GM12874 (cell line): ENCODE measurements around the gene HS6ST3.

Experiments
- TF ChIP-seq, protein P1 (sequence below): IDR thresholded peaks from 2 replicates; pipeline ENCODE4 v1.5.1; 2011; ENCODE audit warnings: low read depth, mild to moderate bottlenecking, control low read depth, low read length, moderate library complexity; ENCODE audit not compliant: insufficient read depth

The HS6ST3 gene

DNA sequence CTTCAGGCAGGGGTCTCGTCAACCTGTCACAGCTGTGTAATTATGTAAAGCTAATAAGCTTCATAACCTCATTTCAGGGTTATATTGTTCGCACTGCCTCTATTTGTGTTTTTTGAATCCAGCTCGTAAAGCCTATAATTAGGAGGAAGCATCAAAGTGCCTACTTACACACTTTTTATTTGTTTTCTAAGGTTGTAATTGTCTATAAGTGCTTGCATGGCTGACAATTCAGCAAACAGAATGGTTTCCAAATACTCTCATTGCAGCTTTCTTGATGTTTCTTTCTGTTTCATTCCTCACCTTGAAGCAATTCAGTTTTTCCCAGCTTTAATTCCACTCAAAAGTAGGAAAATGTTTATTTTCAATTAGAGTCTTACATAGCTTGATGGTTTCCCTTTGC is 336.3 kb downstream of the HS6ST3 start:
- TF ChIP-seq, protein P1, sequence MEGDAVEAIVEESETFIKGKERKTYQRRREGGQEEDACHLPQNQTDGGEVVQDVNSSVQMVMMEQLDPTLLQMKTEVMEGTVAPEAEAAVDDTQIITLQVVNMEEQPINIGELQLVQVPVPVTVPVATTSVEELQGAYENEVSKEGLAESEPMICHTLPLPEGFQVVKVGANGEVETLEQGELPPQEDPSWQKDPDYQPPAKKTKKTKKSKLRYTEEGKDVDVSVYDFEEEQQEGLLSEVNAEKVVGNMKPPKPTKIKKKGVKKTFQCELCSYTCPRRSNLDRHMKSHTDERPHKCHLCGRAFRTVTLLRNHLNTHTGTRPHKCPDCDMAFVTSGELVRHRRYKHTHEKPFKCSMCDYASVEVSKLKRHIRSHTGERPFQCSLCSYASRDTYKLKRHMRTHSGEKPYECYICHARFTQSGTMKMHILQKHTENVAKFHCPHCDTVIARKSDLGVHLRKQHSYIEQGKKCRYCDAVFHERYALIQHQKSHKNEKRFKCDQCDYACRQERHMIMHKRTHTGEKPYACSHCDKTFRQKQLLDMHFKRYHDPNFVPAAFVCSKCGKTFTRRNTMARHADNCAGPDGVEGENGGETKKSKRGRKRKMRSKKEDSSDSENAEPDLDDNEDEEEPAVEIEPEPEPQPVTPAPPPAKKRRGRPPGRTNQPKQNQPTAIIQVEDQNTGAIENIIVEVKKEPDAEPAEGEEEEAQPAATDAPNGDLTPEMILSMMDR: no peak

DNA sequence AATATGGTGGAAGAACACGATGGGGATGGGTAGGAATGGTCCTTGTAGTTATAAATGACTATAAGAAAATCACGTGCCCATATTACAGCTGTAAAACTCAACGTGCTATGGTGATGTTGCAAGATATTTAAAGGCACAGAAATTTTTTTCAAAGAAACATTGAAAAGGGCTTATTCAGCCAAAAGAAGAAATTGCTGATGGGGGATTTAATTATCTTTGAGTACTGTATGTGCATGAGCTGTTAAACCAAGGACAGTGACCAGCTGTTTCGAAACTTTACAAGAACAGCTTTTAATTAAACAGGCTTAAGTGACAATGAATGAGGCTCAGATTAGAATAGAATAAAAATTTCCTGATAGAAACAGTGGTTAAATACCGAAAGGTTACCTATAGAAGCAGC is 339.0 kb downstream of the HS6ST3 start:
- TF ChIP-seq, protein P1: no peak

DNA sequence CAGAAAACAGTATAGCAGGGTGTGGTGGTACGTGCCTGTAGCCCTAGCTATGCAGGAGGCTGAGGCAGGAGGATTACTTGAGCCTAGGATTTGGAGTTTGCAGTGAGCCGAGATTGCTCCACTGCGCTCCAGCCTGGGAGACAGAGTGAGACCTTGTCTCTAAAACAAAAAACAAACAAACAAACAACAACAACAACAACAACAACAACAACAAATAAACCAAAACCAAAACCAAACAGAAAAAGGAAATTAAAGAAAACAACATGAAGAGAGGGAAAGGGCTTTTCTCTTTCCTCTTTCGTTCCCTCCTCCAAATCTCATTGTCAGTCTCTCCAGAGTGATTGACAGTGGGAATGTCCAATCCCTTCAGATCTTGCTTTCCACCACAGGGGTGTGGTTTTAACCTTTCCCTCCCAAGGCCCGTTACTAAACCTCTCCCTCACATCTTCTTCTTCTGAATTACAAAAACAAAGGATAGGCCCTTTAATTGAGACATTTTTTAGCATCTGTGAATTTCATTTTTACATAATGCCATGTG is 341.2 kb downstream of the HS6ST3 start:
- TF ChIP-seq, protein P1: no peak

DNA sequence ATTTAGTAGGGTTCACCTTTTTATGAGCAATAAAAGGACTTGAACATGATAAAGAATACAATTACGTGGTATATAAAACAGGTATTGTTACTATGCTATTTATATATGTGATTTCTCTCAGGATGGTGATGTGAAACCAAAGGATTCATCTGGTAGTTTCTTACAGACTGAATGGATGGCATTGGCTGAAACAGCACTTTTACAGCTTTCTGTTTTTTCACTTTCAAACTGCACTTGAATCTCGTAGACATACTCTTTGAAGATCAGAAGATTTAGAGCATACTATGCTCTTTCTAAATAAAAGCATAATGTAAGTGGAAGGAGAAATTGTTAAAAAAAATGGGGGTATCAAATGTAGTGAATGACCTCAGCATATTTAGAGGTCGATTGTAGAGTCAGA is 354.8 kb downstream of the HS6ST3 start:
- TF ChIP-seq, protein P1: no peak

DNA sequence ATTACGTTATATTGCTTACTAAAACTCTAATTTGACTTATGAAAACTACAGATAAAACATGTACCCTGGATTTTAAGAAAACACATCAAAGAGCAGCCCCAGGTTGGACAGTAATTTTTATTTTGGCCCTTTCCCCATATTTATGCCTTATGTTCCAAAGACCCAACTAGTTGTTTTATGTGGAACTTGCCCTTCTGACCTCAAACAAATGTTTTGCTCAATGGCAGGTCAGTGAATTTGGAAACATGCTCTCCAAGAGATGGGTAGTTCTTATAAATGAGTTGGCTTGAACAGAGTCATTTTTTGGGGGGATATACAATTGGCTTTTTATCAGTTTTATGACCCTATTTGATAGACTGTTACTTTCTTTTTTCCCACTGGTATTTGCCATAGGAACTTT is 360.0 kb downstream of the HS6ST3 start:
- TF ChIP-seq, protein P1: no peak

DNA sequence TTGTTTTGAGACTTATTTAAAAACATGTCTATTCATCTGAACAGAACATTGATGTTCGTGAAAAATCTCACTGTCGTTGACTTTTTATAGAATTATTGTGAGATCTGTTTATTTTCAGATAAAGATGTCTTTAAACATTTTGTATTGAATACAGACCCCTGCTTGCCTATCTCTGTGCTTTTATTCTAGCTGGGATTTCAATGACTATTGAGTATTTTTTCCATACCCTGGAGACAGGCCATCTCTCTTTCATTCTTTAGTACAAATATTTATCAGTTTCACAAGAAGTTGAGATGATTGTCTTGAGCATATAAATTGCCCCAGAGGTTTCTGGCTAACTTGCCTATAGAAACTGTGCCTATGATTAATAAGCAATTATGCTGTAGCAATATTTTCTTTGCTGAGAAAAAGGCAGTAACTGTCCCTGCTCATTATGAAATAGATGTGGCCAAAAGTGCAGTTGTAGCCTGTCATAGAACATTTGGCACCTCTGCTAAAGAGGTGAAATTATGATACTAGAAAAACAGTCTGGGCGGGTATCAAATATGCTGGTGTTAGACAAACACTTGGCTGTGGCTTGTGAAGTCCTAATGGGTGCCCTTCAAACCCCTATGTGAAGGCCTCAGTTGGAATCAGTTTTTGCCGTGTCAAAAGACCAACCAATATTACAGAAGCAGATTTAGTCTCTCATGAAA is 360.6 kb downstream of the HS6ST3 start:
- TF ChIP-seq, protein P1: no peak

DNA sequence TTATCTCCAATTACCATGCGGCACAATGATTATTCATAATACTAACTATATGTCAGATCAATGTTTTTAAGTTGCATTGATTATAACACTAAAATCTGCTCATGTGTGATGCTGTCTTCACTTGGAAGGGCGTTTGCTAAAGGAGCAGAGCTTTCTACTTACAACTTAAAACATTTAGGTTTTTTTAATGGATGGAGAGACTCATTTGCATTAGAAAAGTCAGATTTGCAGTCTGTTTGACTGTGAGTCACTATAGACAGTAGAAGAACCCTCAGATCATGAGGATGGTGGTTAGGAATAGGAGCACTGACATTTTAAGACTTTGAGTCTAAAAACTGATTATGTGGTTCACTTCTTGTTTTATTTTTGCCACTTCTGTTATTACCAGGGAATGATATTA is 364.6 kb downstream of the HS6ST3 start:
- TF ChIP-seq, protein P1: no peak
